Mesendoderm (in vitro differentiated cells): ENCODE measurements around the gene PTP4A1.
A peak's percentile ranks its signal among the peaks of the same experiment; 100 is the strongest.

Experiments used
- DNase-seq: peaks from one replicate; pipeline ENCODE4 v3.0.0; 2013
- H2AK5ac ChIP-seq: 2 replicates; pipeline ENCODE4 v1.6.1; 2013; ENCODE audit warnings: low read length, inconsistent platforms
- H2BK120ac ChIP-seq: 2 replicates; pipeline ENCODE4 v1.6.1; 2013; ENCODE audit warnings: low read depth, mild to moderate bottlenecking, low read length, moderate library complexity, mixed read lengths
- H2BK15ac ChIP-seq: replicated peaks from 2 replicates; pipeline ENCODE4 v1.6.1; 2013; ENCODE audit warnings: low read depth, mild to moderate bottlenecking, moderate library complexity
- H2BK5ac ChIP-seq: 2 replicates; pipeline ENCODE4 v1.6.1; 2013; ENCODE audit warnings: low read length, inconsistent platforms
- H3K18ac ChIP-seq: 2 replicates; pipeline ENCODE4 v1.6.1; 2013; ENCODE audit warnings: mild to moderate bottlenecking, low read length, mixed read lengths
- H3K23ac ChIP-seq: one replicate; pipeline ENCODE4 v1.6.1; 2013; ENCODE audit warnings: low read length
- H3K27ac ChIP-seq: 2 replicates; pipeline ENCODE4 v1.5.1; 2013; ENCODE audit warnings: low read depth, mild to moderate bottlenecking, inconsistent platforms, low read length, moderate library complexity
- H3K27me3 ChIP-seq: 2 replicates; pipeline ENCODE4 v1.6.1; 2013; ENCODE audit warnings: low read length, control low read depth, mild to moderate bottlenecking, inconsistent platforms; ENCODE audit not compliant: insufficient read depth, poor library complexity
- H3K36me3 ChIP-seq: 2 replicates; pipeline ENCODE4 v1.6.1; 2013; ENCODE audit warnings: low read length, inconsistent platforms; ENCODE audit not compliant: control insufficient read depth, insufficient read depth
- H3K4ac ChIP-seq: one replicate; pipeline ENCODE4 v1.6.1; 2013; ENCODE audit warnings: low read depth, mild to moderate bottlenecking, low read length, moderate library complexity
- H3K4me1 ChIP-seq: 2 replicates; pipeline ENCODE4 v1.6.1; 2013; ENCODE audit warnings: low read depth, low read length, inconsistent platforms; ENCODE audit not compliant: control insufficient read depth
- H3K4me2 ChIP-seq: 2 replicates; pipeline ENCODE4 v1.6.1; 2013; ENCODE audit warnings: low read length
- H3K4me3 ChIP-seq: 2 replicates; pipeline ENCODE4 v1.5.1; 2013; ENCODE audit warnings: mild to moderate bottlenecking, low read length
- H3K56ac ChIP-seq: one replicate; pipeline ENCODE4 v1.6.1; 2013; ENCODE audit warnings: low read length
- H3K79me1 ChIP-seq: 2 replicates; pipeline ENCODE4 v1.6.1; 2013; ENCODE audit warnings: low read length, inconsistent platforms
- H3K79me2 ChIP-seq: 2 replicates; pipeline ENCODE4 v1.6.1; 2013; ENCODE audit warnings: mild to moderate bottlenecking, low read length; ENCODE audit not compliant: control insufficient read depth, insufficient read depth
- H3K9ac ChIP-seq: 2 replicates; pipeline ENCODE4 v1.6.1; 2013; ENCODE audit warnings: low read length, inconsistent platforms
- H4K5ac ChIP-seq: one replicate; pipeline ENCODE4 v1.6.1; 2013; ENCODE audit warnings: low read length
- H4K8ac ChIP-seq: one replicate; pipeline ENCODE4 v1.6.1; 2013; ENCODE audit warnings: low read depth, mild to moderate bottlenecking, control low read depth, low read length, moderate library complexity
- WGBS: extraction: QIAGEN DNeasy Blood & Tissue Kit; methylation state at CpG from one replicate; pipeline ENCODE4 v1.1.7; 2013; ENCODE audit warnings: low lambda C conversion rate, missing lambda C conversion rate; ENCODE audit not compliant: insufficient coverage; ENCODE audit errors: extremely low coverage; 5-methylcytosine and 5-hydroxymethylcytosine counted together

PTP4A1 gene

GRCh38 chr6:63598049-63599036 is 26.1 kb downstream of the PTP4A1 start:
- no peak overlapping the region for H3K18ac ChIP-seq
- H3K9ac ChIP-seq, result peak overlapping the region; percentile 72
- H2BK120ac ChIP-seq, result no peak overlapping the region
- no peaks in the 10 kb centered on the region for H3K27me3 ChIP-seq
- no peaks in the 10 kb centered on the region for H3K79me2 ChIP-seq
- H3K79me1 ChIP-seq, result no peaks in the 10 kb centered on the region
- no peak overlapping the region for H3K4ac ChIP-seq
- no peak overlapping the region for H4K5ac ChIP-seq
- DNase-seq, result peak; percentile 88
- no peak overlapping the region for H2AK5ac ChIP-seq
- no CpG with 5 or more reads among the region's 23 CpGs for WGBS
- no peaks in the 10 kb centered on the region for H3K36me3 ChIP-seq
- no peak overlapping the region for H2BK15ac ChIP-seq
- H3K4me3 ChIP-seq, result peak overlapping the region; percentile 53
- peak overlapping the region; percentile 83 for H3K56ac ChIP-seq
- no peak overlapping the region for H4K8ac ChIP-seq
- no peaks in the 10 kb centered on the region for H3K4me1 ChIP-seq
- no peak overlapping the region for H3K23ac ChIP-seq
- no peak overlapping the region for H2BK5ac ChIP-seq
- peak overlapping the region; percentile 94 for H3K4me2 ChIP-seq
- no peak overlapping the region for H3K27ac ChIP-seq

- no peak overlapping the region for H2AK5ac ChIP-seq
- H3K27ac ChIP-seq, result no peak overlapping the region
- H3K4me1 ChIP-seq, result no peaks in the 10 kb centered on the region
- no peak overlapping the region for H2BK15ac ChIP-seq
- DNase-seq, result no peak
- no peak overlapping the region for H3K18ac ChIP-seq
- H3K4me3 ChIP-seq, result no peak overlapping the region
- no peaks in the 10 kb centered on the region for H3K79me2 ChIP-seq
- no peak overlapping the region for H3K9ac ChIP-seq
- H3K27me3 ChIP-seq, result no peaks in the 10 kb centered on the region
- no CpG with 5 or more reads among the region's 7 CpGs for WGBS
- H4K8ac ChIP-seq, result no peak overlapping the region
- H3K4me2 ChIP-seq, result no peak overlapping the region
- no peak overlapping the region for H2BK5ac ChIP-seq
- H3K56ac ChIP-seq, result no peak overlapping the region
- H4K5ac ChIP-seq, result no peak overlapping the region
- no peak overlapping the region for H2BK120ac ChIP-seq
- no peaks in the 10 kb centered on the region for H3K36me3 ChIP-seq
- no peak overlapping the region for H3K23ac ChIP-seq
- no peaks in the 10 kb centered on the region for H3K79me1 ChIP-seq
- no peak overlapping the region for H3K4ac ChIP-seq
Measured at GRCh38 chr6:63599243-63599642, 27.0 kb downstream of the PTP4A1 start.

- DNase-seq, result no peak
- Histone ChIP-seq H3K4me1 (no peaks in the 10 kb centered on the region), H3K23ac (no peak overlapping the region), H4K5ac (no peak overlapping the region), H3K4me2 (no peak overlapping the region), H3K36me3 (no peaks in the 10 kb centered on the region), H3K56ac (no peak overlapping the region), H3K18ac (no peak overlapping the region), H3K79me2 (no peaks in the 10 kb centered on the region), H2AK5ac (no peak overlapping the region), H3K27ac (no peak overlapping the region), H3K27me3 (no peaks in the 10 kb centered on the region), H3K4ac (no peak overlapping the region), H3K79me1 (no peaks in the 10 kb centered on the region), H2BK15ac (no peak overlapping the region), H2BK120ac (no peak overlapping the region), H2BK5ac (no peak overlapping the region), H4K8ac (no peak overlapping the region), H3K9ac (no peak overlapping the region), H3K4me3 (no peak overlapping the region)
- WGBS, result no CpG with 5 or more reads among the region's 6 CpGs
Measured at GRCh38 chr6:63600136-63600535, 27.9 kb downstream of the PTP4A1 start.

- WGBS, result no CpG with 5 or more reads among the region's 1 CpG
- H3K4ac ChIP-seq, result no peak overlapping the region
- no peak overlapping the region for H3K27ac ChIP-seq
Measured at GRCh38 chr6:63609231-63609630, 37.0 kb downstream of the PTP4A1 start.

GRCh38 chr6:63610944-63611343 is 38.7 kb downstream of the PTP4A1 start:
- no peak for DNase-seq
- Histone ChIP-seq H3K79me2 (no peaks in the 10 kb centered on the region), H3K18ac (no peak overlapping the region), H2BK120ac (no peak overlapping the region), H4K5ac (no peak overlapping the region), H3K27me3 (no peaks in the 10 kb centered on the region), H3K27ac (no peak overlapping the region), H2BK5ac (no peak overlapping the region), H3K23ac (no peak overlapping the region), H2AK5ac (no peak overlapping the region), H3K4me2 (no peak overlapping the region), H4K8ac (no peak overlapping the region), H3K56ac (no peak overlapping the region), H3K9ac (no peak overlapping the region), H3K79me1 (no peaks in the 10 kb centered on the region), H2BK15ac (no peak overlapping the region), H3K36me3 (no peaks in the 10 kb centered on the region), H3K4me1 (no peaks in the 10 kb centered on the region), H3K4ac (no peak overlapping the region), H3K4me3 (no peak overlapping the region)
- no CpG with 5 or more reads among the region's 1 CpG for WGBS

More at GRCh38 chr6:63609231-63609630, 37.0 kb downstream of the PTP4A1 start:
- H2BK5ac ChIP-seq, result no peak overlapping the region
- no peaks in the 10 kb centered on the region for H3K36me3 ChIP-seq
- no peak for DNase-seq
- H3K79me2 ChIP-seq, result no peaks in the 10 kb centered on the region
- no peaks in the 10 kb centered on the region for H3K4me1 ChIP-seq
- no peak overlapping the region for H3K18ac ChIP-seq
- H4K5ac ChIP-seq, result no peak overlapping the region
- H3K27me3 ChIP-seq, result no peaks in the 10 kb centered on the region
- no peak overlapping the region for H3K23ac ChIP-seq
- no peak overlapping the region for H2BK15ac ChIP-seq
- H2BK120ac ChIP-seq, result no peak overlapping the region
- H3K4me3 ChIP-seq, result no peak overlapping the region
- no peak overlapping the region for H4K8ac ChIP-seq
- H3K9ac ChIP-seq, result no peak overlapping the region
- no peak overlapping the region for H3K4me2 ChIP-seq
- no peaks in the 10 kb centered on the region for H3K79me1 ChIP-seq
- H2AK5ac ChIP-seq, result no peak overlapping the region
- no peak overlapping the region for H3K56ac ChIP-seq
